ENCODE results near the gene SEMA5B. TPM values are rescaled to one million over a fixed set of nuclear protein-coding genes. Genes with fewer than 3 reads are reported as not detected.

The SEMA5B gene
- total RNA-seq, 1 donor from 2014 or later, result 1.0 TPM

GRCh38 chr3:122947738-122948137 is 79.8 kb downstream of the SEMA5B start:
- no peak for ATAC-seq
- no peak for DNase-seq (ENCODE audit: low spot score)

GRCh38 chr3:122947196-122947595 is 80.4 kb downstream of the SEMA5B start:
- no peak for DNase-seq (ENCODE audit: low spot score)
- ATAC-seq, result no peak

- no peak for DNase-seq (ENCODE audit: low spot score)
- no peak for ATAC-seq
Measured at GRCh38 chr3:122946185-122946584, 81.4 kb downstream of the SEMA5B start.

- no peak for ATAC-seq
Measured at GRCh38 chr3:122945230-122945629, 82.3 kb downstream of the SEMA5B start.

GRCh38 chr3:122944671-122945161 is 82.8 kb downstream of the SEMA5B start:
- no peak for DNase-seq (ENCODE audit: low spot score)

More at GRCh38 chr3:122945230-122945629, 82.3 kb downstream of the SEMA5B start:
- DNase-seq (ENCODE audit: low spot score), result no peak

GRCh38 chr3:122943828-122944190 is 83.8 kb downstream of the SEMA5B start:
- ATAC-seq (no peak), DNase-seq (ENCODE audit: low spot score) (no peak)

More at GRCh38 chr3:122944671-122945161, 82.8 kb downstream of the SEMA5B start:
- ATAC-seq, result no peak

- ATAC-seq (peak; percentile 98), DNase-seq (ENCODE audit: low spot score) (peak; percentile 90)
Measured at GRCh38 chr3:122942937-122943827, 84.4 kb downstream of the SEMA5B start.

- DNase-seq (ENCODE audit: low spot score) (no peak), ATAC-seq (no peak)
Measured at GRCh38 chr3:122942239-122942638, 85.3 kb downstream of the SEMA5B start.

- no peak for ATAC-seq
- no peak for DNase-seq (ENCODE audit: low spot score)
Measured at GRCh38 chr3:122941228-122942206, 86.0 kb downstream of the SEMA5B start.

- ATAC-seq (no peak), DNase-seq (ENCODE audit: low spot score) (no peak)
Measured at GRCh38 chr3:122940628-122941086, 86.9 kb downstream of the SEMA5B start.

GRCh38 chr3:122938783-122939425 is 88.7 kb downstream of the SEMA5B start:
- DNase-seq (ENCODE audit: low spot score) (no peak), ATAC-seq (no peak)

- no peak for ATAC-seq
- DNase-seq (ENCODE audit: low spot score), result no peak
Measured at GRCh38 chr3:122937745-122938144, 89.8 kb downstream of the SEMA5B start.

GRCh38 chr3:122936986-122937385 is 90.6 kb downstream of the SEMA5B start:
- ATAC-seq (no peak), DNase-seq (ENCODE audit: low spot score) (no peak)

- ATAC-seq (no peak), DNase-seq (ENCODE audit: low spot score) (no peak)
Measured at GRCh38 chr3:122936335-122936734, 91.2 kb downstream of the SEMA5B start.

GRCh38 chr3:122934251-122934650 is 93.3 kb downstream of the SEMA5B start:
- ATAC-seq (no peak), DNase-seq (ENCODE audit: low spot score) (no peak)

- peak; percentile 67 for ATAC-seq
- no peak for DNase-seq (ENCODE audit: low spot score)
Measured at GRCh38 chr3:122932251-122932967, 95.2 kb downstream of the SEMA5B start.

- no peak for ATAC-seq
Measured at GRCh38 chr3:122931636-122932035, 95.9 kb downstream of the SEMA5B start.

GRCh38 chr3:122930063-122930997 is 97.2 kb downstream of the SEMA5B start:
- ATAC-seq (no peak), DNase-seq (ENCODE audit: low spot score) (no peak)

More at GRCh38 chr3:122931636-122932035, 95.9 kb downstream of the SEMA5B start:
- DNase-seq (ENCODE audit: low spot score), result no peak

Measured in left lobe of liver (tissue), 2 donors.